A673 (cell line): ENCODE measurements around the gene SPNS3. TPM values are rescaled to one million over a fixed set of nuclear protein-coding genes. Genes with fewer than 3 reads are reported as not detected.

ENCODE experiments used
- BruUV-seq: library from RNA; stranded (reverse); fragments of 400-500 nt; replicated peaks from 2 replicates; lab custom pipeline; 2021; lab: Mats Ljungman, UMichigan
- CTCF ChIA-PET: fragments of 300-600 bp; sonication (Branson Sonifier 250); formaldehyde crosslinking; loops from one replicate; lab custom pipeline; 2022; ENCODE audit warnings: antibody characterized with exemption; lab: Charles Lee
- POLR2A ChIA-PET: fragments of 300-600 bp; sonication (Branson Sonifier 250); formaldehyde crosslinking; loops from one replicate; lab custom pipeline; 2022; ENCODE audit warnings: antibody characterized with exemption; ENCODE audit not compliant: low non-redundant PET; lab: Charles Lee
- DNase-seq: peaks from one replicate; pipeline ENCODE4 v3.0.0-alpha.2; 2015; ENCODE audit warnings: low spot score
- H3K27ac ChIP-seq: fragments of 200-600 bp; sonication (generic); 2 replicates; pipeline ENCODE4 v1.5.1; 2016; ENCODE audit warnings: mixed run types, low read depth, mild to moderate bottlenecking, mixed read lengths, antibody characterized with exemption, low read length; ENCODE audit not compliant: poor library complexity, severe bottlenecking
- H3K27me3 ChIP-seq: fragments of 200-600 bp; sonication (generic); replicated peaks from 2 replicates; pipeline ENCODE4 v1.6.1; 2017; ENCODE audit warnings: mixed run types, low read depth, mild to moderate bottlenecking, mixed read lengths, antibody characterized with exemption, low read length; ENCODE audit not compliant: insufficient read depth, poor library complexity
- H3K36me3 ChIP-seq: fragments of 200-600 bp; sonication (generic); 2 replicates; pipeline ENCODE4 v1.6.1; 2016; ENCODE audit warnings: mixed run types, mild to moderate bottlenecking, mixed read lengths, antibody characterized with exemption, low read length; ENCODE audit not compliant: insufficient read depth, poor library complexity, severe bottlenecking
- H3K4me1 ChIP-seq: fragments of 200-600 bp; sonication (generic); 2 replicates; pipeline ENCODE4 v1.6.1; 2017; ENCODE audit warnings: mixed run types, mild to moderate bottlenecking, mixed read lengths, antibody characterized with exemption, low read length; ENCODE audit not compliant: insufficient read depth, poor library complexity, severe bottlenecking
- H3K4me3 ChIP-seq: fragments of 200-600 bp; sonication (generic); 2 replicates; pipeline ENCODE4 v1.5.1; 2016; ENCODE audit warnings: low read depth, mixed run types, mild to moderate bottlenecking, mixed read lengths, low read length; ENCODE audit not compliant: poor library complexity, severe bottlenecking
- H3K9me3 ChIP-seq: fragments of 200-600 bp; sonication (generic); 2 replicates; pipeline ENCODE4 v1.6.1; 2016; ENCODE audit warnings: mixed run types, low read depth, mild to moderate bottlenecking, mixed read lengths, antibody characterized with exemption, low read length; ENCODE audit not compliant: poor library complexity, severe bottlenecking
- CTCF ChIP-seq: fragments of 300-800, 200-600 bp; sonication (generic); conservative IDR thresholded peaks from 2 replicates; pipeline ENCODE4 v1.5.1; 2017; ENCODE audit warnings: low read depth, mild to moderate bottlenecking, antibody characterized with exemption, low read length, moderate library complexity, mixed read lengths
- EZH2 ChIP-seq: fragments of 200-600 bp; sonication (generic); IDR thresholded peaks from 2 replicates; pipeline ENCODE4 v1.6.1; 2017; ENCODE audit warnings: borderline replicate concordance, low read depth, mild to moderate bottlenecking, mixed read lengths, antibody characterized with exemption, low read length; ENCODE audit not compliant: poor library complexity, severe bottlenecking
- intact Hi-C: fragments of 100-400 bp; cut with micrococcal nuclease; formaldehyde crosslinking; loops from one replicate; pipeline ENCODE4 v1.10.0; 2022; ENCODE audit not compliant: unreplicated experiment
- total RNA-seq: library from RNA; stranded (reverse); gene quantifications from 2 replicates; pipeline ENCODE4 v1.2.3, GENCODE V29; 2021

SPNS3 gene
- total RNA-seq, 1 experiment from 2014 or later: not detected

GRCh38 chr17:4422864-4423263 is 10.9 kb upstream of the SPNS3 start:
- intact Hi-C loops: loop anchor here (5.0 kb wide), 1 partner anchor 204 kb away; no protein-coding TSS in a partner anchor
- H3K27ac ChIP-seq: no peak overlapping the region
- CTCF ChIA-PET: interaction anchor here (0.6 kb wide), 2 partner anchors 466 to 685 kb away, joined by 4 to 7 read pairs; no protein-coding TSS in a partner anchor

GRCh38 chr17:4425398-4425797 is 8.3 kb upstream of the SPNS3 start:
- POLR2A ChIA-PET: no interaction called here
- Histone ChIP-seq H3K9me3 (no peaks in the 10 kb centered on the region), H3K36me3 (no peaks in the 10 kb centered on the region), H3K4me3 (no peak overlapping the region), H3K27ac (no peak overlapping the region), H3K27me3 (no peaks in the 10 kb centered on the region), H3K4me1 (no peaks in the 10 kb centered on the region)
- TF ChIP-seq EZH2: no peak
- no peak for TF ChIP-seq CTCF
- DNase-seq: no peak
- intact Hi-C loops: no loop called here
- BruUV-seq: no TSS peak
- CTCF ChIA-PET: interaction anchor here (0.6 kb wide), 1 partner anchor 253 kb away, joined by 3 read pairs; no protein-coding TSS in a partner anchor

More at GRCh38 chr17:4422864-4423263, 10.9 kb upstream of the SPNS3 start:
- no peaks in the 10 kb centered on the region for H3K4me1 ChIP-seq
- no peaks in the 10 kb centered on the region for H3K36me3 ChIP-seq
- DNase-seq: peak; percentile 33
- H3K27me3 ChIP-seq: no peaks in the 10 kb centered on the region
- POLR2A ChIA-PET: interaction anchor here (0.6 kb wide), 1 partner anchor 21 kb away, joined by 3 read pairs; no protein-coding TSS in a partner anchor
- no peaks in the 10 kb centered on the region for H3K9me3 ChIP-seq
- no TSS peak for BruUV-seq
- no peak overlapping the region for H3K4me3 ChIP-seq
- TF ChIP-seq CTCF (no peak), EZH2 (no peak)

DNA sequence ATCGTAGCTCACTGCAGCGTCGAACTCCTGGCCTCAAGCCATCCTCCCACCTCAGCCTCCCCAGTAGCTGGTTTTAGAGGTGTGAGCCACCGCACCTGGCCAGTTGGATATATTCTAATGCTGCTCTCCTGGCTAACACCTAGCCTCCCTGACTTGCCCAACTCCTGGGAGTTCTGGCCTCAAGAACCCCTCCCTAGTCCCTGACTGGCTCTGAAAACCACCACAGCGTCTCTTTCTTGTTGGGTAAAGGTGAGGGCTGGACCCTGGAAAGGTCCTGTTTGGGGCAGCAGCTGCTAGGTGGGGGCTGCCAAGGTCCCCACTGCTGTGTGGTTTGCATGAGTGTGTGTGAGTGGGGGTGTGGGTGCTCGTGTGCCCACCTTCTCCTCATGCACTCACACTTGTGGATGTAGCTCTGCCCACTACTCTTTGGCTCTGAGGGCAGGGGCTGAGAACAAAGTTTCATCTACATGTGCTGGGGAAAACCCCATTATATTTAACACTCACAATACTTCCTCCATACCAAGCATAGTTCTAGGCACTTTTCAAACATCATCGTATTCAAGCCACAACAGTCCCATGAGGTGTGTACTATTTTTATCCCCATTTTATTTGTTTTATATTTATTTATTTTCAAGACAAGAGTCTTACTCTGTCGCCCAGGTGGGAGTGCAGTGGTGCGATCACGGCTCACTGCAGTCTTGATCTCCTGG is 7.1 kb upstream of the SPNS3 start:
- CTCF ChIA-PET: interaction anchor here (0.6 kb wide), 1 partner anchor 160 kb away, joined by 4 read pairs; no protein-coding TSS in a partner anchor
- H3K27me3 ChIP-seq: no peaks in the 10 kb centered on the region
- intact Hi-C loops: no loop called here
- H3K4me1 ChIP-seq: no peaks in the 10 kb centered on the region
- no peak overlapping the region for H3K4me3 ChIP-seq
- TF ChIP-seq EZH2: no peak
- TF ChIP-seq CTCF: no peak
- H3K9me3 ChIP-seq: no peaks in the 10 kb centered on the region
- no peak for DNase-seq
- no peaks in the 10 kb centered on the region for H3K36me3 ChIP-seq
- no peak overlapping the region for H3K27ac ChIP-seq
- BruUV-seq: no TSS peak
- POLR2A ChIA-PET: no interaction called here
